ENCODE results near the gene ITPR2.
"Not testable (repeated sequence)": the region's sequence is repeated elsewhere in the genome, so short reads cannot be mapped to it uniquely, and the experiment has no call there.

Gene ITPR2

GRCh38 chr12:26563552-26563951 lies 269.4 kb downstream of the ITPR2 start:
- no peak for DNase-seq (ENCODE audit: low read depth)

GRCh38 chr12:26557326-26557725 lies 275.7 kb downstream of the ITPR2 start:
- DNase-seq (ENCODE audit: low read depth) = no peak

GRCh38 chr12:26556916-26557315 lies 276.1 kb downstream of the ITPR2 start:
- no peak for DNase-seq (ENCODE audit: low read depth)

- DNase-seq (ENCODE audit: low read depth) = peak; percentile 7
Measured at GRCh38 chr12:26555139-26555538, 277.9 kb downstream of the ITPR2 start.

- DNase-seq (ENCODE audit: low read depth) = no peak
Measured at GRCh38 chr12:26554332-26554731, 278.7 kb downstream of the ITPR2 start.

- DNase-seq (ENCODE audit: low read depth) = no peak
Measured at GRCh38 chr12:26551385-26551784, 281.6 kb downstream of the ITPR2 start.

- no peak for DNase-seq (ENCODE audit: low read depth)
Measured at GRCh38 chr12:26548227-26548626, 284.8 kb downstream of the ITPR2 start.

GRCh38 chr12:26546535-26547314 lies 286.3 kb downstream of the ITPR2 start:
- no peak for DNase-seq (ENCODE audit: low read depth)

GRCh38 chr12:26539131-26539530 lies 293.9 kb downstream of the ITPR2 start:
- no peak for DNase-seq (ENCODE audit: low read depth)

GRCh38 chr12:26537651-26538050 lies 295.3 kb downstream of the ITPR2 start:
- no peak for DNase-seq (ENCODE audit: low read depth)

- no peak for DNase-seq (ENCODE audit: low read depth)
Measured at GRCh38 chr12:26537126-26537525, 295.9 kb downstream of the ITPR2 start.

GRCh38 chr12:26535826-26536225 lies 297.2 kb downstream of the ITPR2 start:
- DNase-seq (ENCODE audit: low read depth) = no peak

- DNase-seq (ENCODE audit: low read depth) = no peak
Measured at GRCh38 chr12:26534071-26534470, 298.9 kb downstream of the ITPR2 start.

- DNase-seq (ENCODE audit: low read depth) = no peak
Measured at GRCh38 chr12:26533211-26533610, 299.8 kb downstream of the ITPR2 start.

- DNase-seq (ENCODE audit: low read depth) = no peak
Measured at GRCh38 chr12:26530461-26530860, 302.5 kb downstream of the ITPR2 start.

GRCh38 chr12:26528943-26529342 lies 304.1 kb downstream of the ITPR2 start:
- DNase-seq (ENCODE audit: low read depth) = no peak

GRCh38 chr12:26527682-26528081 lies 305.3 kb downstream of the ITPR2 start:
- no peak for DNase-seq (ENCODE audit: low read depth)

- no peak for DNase-seq (ENCODE audit: low read depth)
Measured at GRCh38 chr12:26524862-26525465, 308.0 kb downstream of the ITPR2 start.

GRCh38 chr12:26523708-26524150 lies 309.3 kb downstream of the ITPR2 start:
- peak; percentile 95 for DNase-seq (ENCODE audit: low read depth)

- DNase-seq (ENCODE audit: low read depth) = no peak
Measured at GRCh38 chr12:26520869-26521268, 312.1 kb downstream of the ITPR2 start.

- no peak for DNase-seq (ENCODE audit: low read depth)
Measured at GRCh38 chr12:26520109-26520508, 312.9 kb downstream of the ITPR2 start.

- DNase-seq (ENCODE audit: low read depth) = no peak
Measured at GRCh38 chr12:26519462-26519861, 313.5 kb downstream of the ITPR2 start.

- DNase-seq (ENCODE audit: low read depth) = not testable (repeated sequence)
Measured at GRCh38 chr12:26517320-26517719, 315.7 kb downstream of the ITPR2 start.

GRCh38 chr12:26514364-26514763 lies 318.6 kb downstream of the ITPR2 start:
- DNase-seq (ENCODE audit: low read depth) = no peak

Data from stromal cell of bone marrow (primary cell).